H1 (cell line): ENCODE results near the gene CNGA4. TPM values are rescaled to one million over a fixed set of nuclear protein-coding genes. Genes with fewer than 3 reads are reported as not detected.

ENCODE experiments used
- CTCF ChIA-PET: fragments of 300-600 bp; sonication (Branson Sonifier 250); formaldehyde crosslinking; loops from one replicate; lab custom pipeline; 2021; ENCODE audit not compliant: partially characterized antibody; lab: Charles Lee
- POLR2A ChIA-PET: fragments of 300-600 bp; sonication (Branson Sonifier 250); formaldehyde crosslinking; loops from one replicate; lab custom pipeline; 2021; ENCODE audit warnings: inconsistent platforms; ENCODE audit not compliant: partially characterized antibody; lab: Charles Lee
- DNase-seq, 2 experiments: peaks; one replicate each; pipeline versions ENCODE4 v3.0.0 to v3.0.0-alpha.2; 2010 to 2022; ENCODE audit warnings: low spot score in 2 of 2, low read depth in 1 of 2, mixed read lengths in 1 of 2
- FAIRE-seq: peaks from 2 replicates; lab custom pipeline; 2011; peaks lifted over from hg19 to GRCh38; lab: Jason Lieb, UNC
- H2AFZ ChIP-seq: 2 replicates; pipeline ENCODE4 v1.8.1; 2012; ENCODE audit warnings: low read length, inconsistent platforms
- H2AK5ac ChIP-seq: 2 replicates; pipeline ENCODE4 v1.6.1; 2013; ENCODE audit warnings: low read depth, low read length
- H2BK120ac ChIP-seq: replicated peaks from 2 replicates; pipeline ENCODE3; 2013; ENCODE audit warnings: low read depth, low read length, inconsistent platforms
- H2BK12ac ChIP-seq: 2 replicates; pipeline ENCODE4 v1.6.1; 2013; ENCODE audit warnings: low read depth, low read length
- H2BK15ac ChIP-seq: 2 replicates; pipeline ENCODE4 v1.6.1; 2013; ENCODE audit warnings: low read length
- H2BK20ac ChIP-seq: 2 replicates; pipeline ENCODE4 v1.6.1; 2013; ENCODE audit warnings: low read length
- H2BK5ac ChIP-seq: 2 replicates; pipeline ENCODE4 v1.6.1; 2013; ENCODE audit warnings: low read depth, low read length
- H3K14ac ChIP-seq: 2 replicates; pipeline ENCODE4 v1.6.1; 2013; ENCODE audit warnings: inconsistent platforms; ENCODE audit not compliant: insufficient read length
- H3K18ac ChIP-seq: 2 replicates; pipeline ENCODE4 v1.6.1; 2013; ENCODE audit warnings: low read length; ENCODE audit errors: extremely low read depth
- H3K23ac ChIP-seq: 2 replicates; pipeline ENCODE4 v1.6.1; 2013; ENCODE audit warnings: inconsistent platforms; ENCODE audit not compliant: insufficient read length
- H3K23me2 ChIP-seq: 2 replicates; pipeline ENCODE4 v1.6.1; 2013; ENCODE audit warnings: low read depth, low read length
- H3K27ac ChIP-seq: 2 replicates; pipeline ENCODE4 v1.6.1; 2011; ENCODE audit warnings: low read depth, low read length, inconsistent platforms
- H3K27me3 ChIP-seq, 4 experiments: replicated peaks in 1 of 4; 1 replicate in 1 of 4; 2 replicates in 3 of 4; pipeline versions ENCODE4 v1.6.1 to v1.8.1; 2011 to 2013; ENCODE audit warnings: low read length in 3 of 4, mild to moderate bottlenecking in 3 of 4, inconsistent platforms in 2 of 4, mixed read lengths in 2 of 4, moderate library complexity in 1 of 4; ENCODE audit not compliant: control insufficient read depth in 3 of 4, insufficient read depth in 3 of 4; ENCODE audit errors: extremely low read depth in 1 of 4
- H3K36me3 ChIP-seq, 4 experiments: 2 replicates each; pipeline versions ENCODE4 v1.6.1 to v1.8.1; 2011 to 2013; ENCODE audit warnings: mild to moderate bottlenecking in 4 of 4, low read length in 3 of 4, moderate library complexity in 2 of 4, control low read depth in 1 of 4, inconsistent platforms in 1 of 4; ENCODE audit not compliant: insufficient read depth in 4 of 4, control insufficient read depth in 2 of 4
- H3K4ac ChIP-seq: replicated peaks from 2 replicates; pipeline ENCODE3; 2013; ENCODE audit warnings: low read length, low read depth, mixed read lengths, inconsistent platforms; ENCODE audit not compliant: insufficient read length
- H3K4me1 ChIP-seq, 4 experiments: replicated peaks in 1 of 4; 1 replicate in 1 of 4; 2 replicates in 3 of 4; pipeline versions ENCODE4 v1.6.1 to v1.8.1; 2011 to 2013; ENCODE audit warnings: low read length in 3 of 4, inconsistent platforms in 2 of 4, mixed read lengths in 1 of 4; ENCODE audit not compliant: insufficient read depth in 4 of 4, control insufficient read depth in 3 of 4
- H3K4me2 ChIP-seq, 2 experiments: 2 replicates each; pipeline versions ENCODE4 v1.6.1 to v1.8.1; 2011 to 2013; ENCODE audit warnings: low read depth in 2 of 2, low read length in 2 of 2, control low read depth in 1 of 2, inconsistent platforms in 1 of 2, mild to moderate bottlenecking in 1 of 2; ENCODE audit not compliant: insufficient read depth in 1 of 2
- H3K4me3 ChIP-seq, 4 experiments: fragments of 200-600, 300-600 bp in 1 of 4; sonication (generic), shearing (Covaris generic), sonication (Bioruptor Twin) in 1 of 4; 2 replicates each; pipeline versions ENCODE4 v1.5.1 to v1.8.1; 2011 to 2016; ENCODE audit warnings: low read length in 4 of 4, low read depth in 3 of 4, control low read depth in 2 of 4, inconsistent platforms in 2 of 4, mild to moderate bottlenecking in 2 of 4, mixed read lengths in 1 of 4, moderate library complexity in 1 of 4; ENCODE audit not compliant: insufficient read depth in 2 of 4; ENCODE audit errors: extremely low read depth in 1 of 4
- H3K56ac ChIP-seq: replicated peaks from 2 replicates; pipeline ENCODE3; 2013; ENCODE audit warnings: low read depth, mild to moderate bottlenecking, mixed read lengths, low read length, inconsistent platforms; ENCODE audit not compliant: insufficient read length
- H3K79me1 ChIP-seq: 2 replicates; pipeline ENCODE4 v1.6.1; 2013; ENCODE audit warnings: low read depth, low read length, control low read depth
- H3K79me2 ChIP-seq, 2 experiments: 2 replicates each; pipeline versions ENCODE4 v1.6.1 to v1.8.1; 2012 to 2013; ENCODE audit warnings: low read length in 2 of 2, mild to moderate bottlenecking in 2 of 2, inconsistent platforms in 1 of 2; ENCODE audit not compliant: insufficient read depth in 2 of 2, control insufficient read depth in 1 of 2
- H3K9ac ChIP-seq, 4 experiments: replicated peaks in 1 of 4; 1 replicate in 1 of 4; 2 replicates in 3 of 4; pipeline versions ENCODE4 v1.6.1 to v1.8.1; 2011 to 2013; ENCODE audit warnings: low read depth in 3 of 4, low read length in 3 of 4, control low read depth in 2 of 4, mild to moderate bottlenecking in 2 of 4, moderate library complexity in 2 of 4, inconsistent platforms in 1 of 4; ENCODE audit errors: extremely low read depth in 1 of 4
- H3K9me3 ChIP-seq, 2 experiments: 2 replicates each; pipeline versions ENCODE4 v1.6.1 to v1.8.1; 2012 to 2013; ENCODE audit warnings: mild to moderate bottlenecking in 2 of 2, moderate library complexity in 2 of 2, control low read depth in 1 of 2, inconsistent platforms in 1 of 2, low read depth in 1 of 2, low read length in 1 of 2, mixed read lengths in 1 of 2; ENCODE audit not compliant: insufficient read depth in 2 of 2
- H4K20me1 ChIP-seq, 2 experiments: replicated peaks in 1 of 2; 2 replicates each; pipeline versions ENCODE3 to v1.8.1; 2011 to 2013; ENCODE audit warnings: inconsistent platforms in 2 of 2, low read length in 2 of 2, mild to moderate bottlenecking in 1 of 2; ENCODE audit not compliant: insufficient read depth in 2 of 2, control insufficient read depth in 1 of 2
- H4K5ac ChIP-seq: 2 replicates; pipeline ENCODE4 v1.6.1; 2013; ENCODE audit warnings: low read length, low read depth, mixed read lengths, inconsistent platforms; ENCODE audit not compliant: insufficient read length
- H4K8ac ChIP-seq: 2 replicates; pipeline ENCODE4 v1.8.0; 2013; ENCODE audit warnings: mild to moderate bottlenecking, moderate library complexity, low read length, inconsistent platforms; ENCODE audit not compliant: insufficient read depth; ENCODE audit errors: extremely low read depth
- H4K91ac ChIP-seq: replicated peaks from 2 replicates; pipeline ENCODE3; 2013; ENCODE audit warnings: low read length, mixed read lengths, inconsistent platforms; ENCODE audit not compliant: insufficient read length
- RBBP5 ChIP-seq: IDR thresholded peaks from 2 replicates; pipeline ENCODE4 v1.7.1; 2012; ENCODE audit warnings: low read depth, mild to moderate bottlenecking, inconsistent platforms, low read length, moderate library complexity, borderline replicate concordance
- WGBS, 2 experiments: shearing (Covaris generic) in 1 of 2; methylation state at CpG; one replicate each; pipeline versions ENCODE4 v1.1.6 to v1.1.7; 2013 to 2015; ENCODE audit warnings: low lambda C conversion rate in 2 of 2, mixed read lengths in 2 of 2, inconsistent platforms in 1 of 2, low coverage in 1 of 2, missing lambda C conversion rate in 1 of 2; ENCODE audit not compliant: insufficient replicate concordance in 2 of 2, insufficient coverage in 1 of 2, insufficient read length in 1 of 2; ENCODE audit errors: extremely low coverage in 1 of 2, missing lambda C conversion rate in 1 of 2; 5-methylcytosine and 5-hydroxymethylcytosine counted together
- polyA plus RNA-seq, 7 experiments: library from polyadenylated mRNA; depleted of rRNA in 3 of 7; stranded (reverse) in 5 of 7; unstranded in 2 of 7; fragments of >200 nt in 5 of 7; fragments of 200-250 nt in 2 of 7; gene quantifications; 1 replicate in 5 of 7; 2 replicates in 1 of 7; 4 replicates in 1 of 7; pipeline versions ENCODE4 v1.2.1 to v1.2.3, GENCODE V29; 2011 to 2013; ENCODE audit warnings: missing spikeins in 2 of 7, mixed read lengths in 2 of 7
- total RNA-seq: library from RNA; stranded (reverse); fragmentation: NEBNext Ultra II Directional; extraction: Animal tissue kit (Norgen Biotek cat#: 25700); gene quantifications from 2 replicates; pipeline ENCODE4 v1.2.1, GENCODE V29; 2021

Gene CNGA4
- total and polyA plus RNA-seq, 2 of the 8 experiments (the other 6 are each of a cell fraction or from before 2014, with no cell fraction given) = 0.29 TPM; not detected in 1

GRCh38 chr11:6285019-6285418 is 46.1 kb downstream of the CNGA4 start:
- no peak overlapping the region for H2AFZ ChIP-seq
- no peaks in the 10 kb centered on the region for H4K20me1 ChIP-seq
- peaks cover 0 to 2% (median 0%) of the 10 kb centered on the region in 4 experiments; a peak in 2 of 7 replicates for H3K4me1 ChIP-seq
- H3K56ac ChIP-seq = no peak overlapping the region
- no peak overlapping the region for H4K91ac ChIP-seq
- no peaks in the 10 kb centered on the region for H3K79me2 ChIP-seq
- no peak overlapping the region for H3K18ac ChIP-seq
- ChIA-PET POLR2A (no interaction called here), CTCF (interaction anchor here (0.6 to 10.9 kb wide), 10 partner anchors 14 to 164 kb away, joined by 3 to 127 read pairs (median 4); partner anchors contain the start of gene CCKBR)
- 84% methylated on average over 4 of the region's 4 CpGs; no CpG with 5 or more reads in 1 of the 2 experiments for WGBS, 2 experiments
- TF ChIP-seq RBBP5 = no peak
- no peaks in the 10 kb centered on the region for H3K79me1 ChIP-seq
- H3K36me3 ChIP-seq = no peaks in the 10 kb centered on the region
- H3K4me2 ChIP-seq = no peak overlapping the region
- no peak overlapping the region for H2BK5ac ChIP-seq
- H3K27me3 ChIP-seq = peaks cover 12 to 75% (median 45%) of the 10 kb centered on the region in 4 experiments
- H4K8ac ChIP-seq = no peak overlapping the region
- H3K27ac ChIP-seq = no peak overlapping the region
- H3K4me3 ChIP-seq = no peak overlapping the region
- no peak overlapping the region for H4K5ac ChIP-seq
- H3K23me2 ChIP-seq = no peaks in the 10 kb centered on the region
- H3K9ac ChIP-seq = no peak overlapping the region
- DNase-seq (no peak), FAIRE-seq (no peak)
- H2BK15ac ChIP-seq = no peak overlapping the region
- no peak overlapping the region for H2BK20ac ChIP-seq
- H2BK120ac ChIP-seq = no peak overlapping the region
- H2AK5ac ChIP-seq = no peak overlapping the region
- H3K23ac ChIP-seq = no peak overlapping the region
- H3K9me3 ChIP-seq = no peaks in the 10 kb centered on the region
- no peak overlapping the region for H2BK12ac ChIP-seq
- H3K14ac ChIP-seq = no peak overlapping the region
- H3K4ac ChIP-seq = no peak overlapping the region

Other genes starting within 250 kb of the CNGA4 start
- gene OR56A4, start 232.1 kb upstream of the CNGA4 start, total RNA-seq = not detected in 2 replicates
- 0.15 and 0.17 TPM in 2 replicates for gene OR56A4, start 232.1 kb upstream of the CNGA4 start, polyA plus RNA-seq (2011; rRNA removed)
- 0.06 and 0.09 TPM in 2 replicates for gene OR56A1, start 208.3 kb upstream of the CNGA4 start, total RNA-seq
- 0.02 and 0.20 TPM in 2 replicates for gene OR56A1, start 208.3 kb upstream of the CNGA4 start, polyA plus RNA-seq (2011; rRNA removed)
- not detected in 2 replicates for gene OR56B4, start 131.4 kb upstream of the CNGA4 start, total RNA-seq
- not detected in 2 replicates for gene OR56B4, start 131.4 kb upstream of the CNGA4 start, polyA plus RNA-seq (2011; rRNA removed)
- not detected in 2 replicates for gene OR52B2, start 68.8 kb upstream of the CNGA4 start, total RNA-seq
- 0.15 TPM in 1 of 2 replicates, not detected in the other for gene OR52B2, start 68.8 kb upstream of the CNGA4 start, polyA plus RNA-seq (2011; rRNA removed)
- not detected in 2 replicates for gene OR52W1, start 39.9 kb upstream of the CNGA4 start, total RNA-seq
- not detected in 2 replicates for gene OR52W1, start 39.9 kb upstream of the CNGA4 start, polyA plus RNA-seq (2011; rRNA removed)
- not detected in 2 replicates for gene C11orf42, start 33.5 kb upstream of the CNGA4 start, total RNA-seq
- gene C11orf42, start 33.5 kb upstream of the CNGA4 start, polyA plus RNA-seq (2011; rRNA removed) = not detected in 2 replicates
- gene FHIP1B, start 4.5 kb upstream of the CNGA4 start, total RNA-seq = 16.8 TPM in 2 replicates
- gene FHIP1B, start 4.5 kb upstream of the CNGA4 start, polyA plus RNA-seq (2011; rRNA removed) = 41.9 and 67.1 TPM in 2 replicates
- gene CCKBR, start 20.7 kb downstream of the CNGA4 start, total RNA-seq = 4.6 and 5.7 TPM in 2 replicates
- 9.1 and 9.8 TPM in 2 replicates for gene CCKBR, start 20.7 kb downstream of the CNGA4 start, polyA plus RNA-seq (2011; rRNA removed)
- 17.7 and 20.4 TPM in 2 replicates for gene CAVIN3, start 81.4 kb downstream of the CNGA4 start, total RNA-seq
- 26.4 and 27.6 TPM in 2 replicates for gene CAVIN3, start 81.4 kb downstream of the CNGA4 start, polyA plus RNA-seq (2011; rRNA removed)
- 1.9 and 3.1 TPM in 2 replicates for gene SMPD1, start 151.4 kb downstream of the CNGA4 start, total RNA-seq
- gene SMPD1, start 151.4 kb downstream of the CNGA4 start, polyA plus RNA-seq (2011; rRNA removed) = 2.4 and 4.5 TPM in 2 replicates
- gene APBB1, start 180.0 kb downstream of the CNGA4 start, total RNA-seq = 23.6 and 23.9 TPM in 2 replicates
- 33.1 and 44.7 TPM in 2 replicates for gene APBB1, start 180.0 kb downstream of the CNGA4 start, polyA plus RNA-seq (2011; rRNA removed)
- 0.44 and 0.80 TPM in 2 replicates for gene HPX, start 201.9 kb downstream of the CNGA4 start, total RNA-seq
- 0.96 and 0.97 TPM in 2 replicates for gene HPX, start 201.9 kb downstream of the CNGA4 start, polyA plus RNA-seq (2011; rRNA removed)
- 14.3 and 15.7 TPM in 2 replicates for gene TRIM3, start 234.9 kb downstream of the CNGA4 start, total RNA-seq
- gene TRIM3, start 234.9 kb downstream of the CNGA4 start, polyA plus RNA-seq (2011; rRNA removed) = 10.7 and 16.2 TPM in 2 replicates
- 48.7 and 51.1 TPM in 2 replicates for gene ARFIP2, start 242.2 kb downstream of the CNGA4 start, total RNA-seq
- gene ARFIP2, start 242.2 kb downstream of the CNGA4 start, polyA plus RNA-seq (2011; rRNA removed) = 48.3 and 50.3 TPM in 2 replicates
- 38.2 and 45.6 TPM in 2 replicates for gene TIMM10B, start 242.4 kb downstream of the CNGA4 start, total RNA-seq
- 47.8 and 56.0 TPM in 2 replicates for gene TIMM10B, start 242.4 kb downstream of the CNGA4 start, polyA plus RNA-seq (2011; rRNA removed)